Fibroblast of pulmonary artery (primary cell): ENCODE data around the gene OR52I2.

Source experiments
- DNase-seq: peaks from one replicate; pipeline ENCODE4 v3.0.0-alpha.2; 2010; ENCODE audit warnings: low read depth
- H3K4me3 ChIP-seq: replicated peaks from 2 replicates; pipeline ENCODE4 v1.5.1; 2011; ENCODE audit warnings: low read depth, mild to moderate bottlenecking, control low read depth, low read length, moderate library complexity
- CTCF ChIP-seq: IDR thresholded peaks from 2 replicates; pipeline ENCODE4 v1.5.1; 2011; ENCODE audit warnings: mild to moderate bottlenecking, control low read depth, low read length, inconsistent platforms; ENCODE audit errors: missing control alignments

The OR52I2 gene

GRCh38 chr11:4551346-4551979 lies 30.1 kb upstream of the OR52I2 start:
- peak; percentile 4 for DNase-seq
- no peak overlapping the region for H3K4me3 ChIP-seq
- peak; percentile 20 for TF ChIP-seq CTCF

GRCh38 chr11:4559527-4560440 lies 21.8 kb upstream of the OR52I2 start:
- no peak for DNase-seq
- H3K4me3 ChIP-seq = no peak overlapping the region
- TF ChIP-seq CTCF = no peak

- TF ChIP-seq CTCF = no peak
- H3K4me3 ChIP-seq = no peak overlapping the region
- no peak for DNase-seq
These were observed 21.1 kb upstream of the OR52I2 start for GRCh38 chr11:4560467-4560866.

- DNase-seq = no peak
- no peak overlapping the region for H3K4me3 ChIP-seq
- TF ChIP-seq CTCF = no peak
These were observed 16.2 kb upstream of the OR52I2 start for GRCh38 chr11:4565371-4565770.

GRCh38 chr11:4569075-4569474 lies 12.5 kb upstream of the OR52I2 start:
- no peak for DNase-seq
- no peak for TF ChIP-seq CTCF

GRCh38 chr11:4576880-4577279 lies 4.7 kb upstream of the OR52I2 start:
- TF ChIP-seq CTCF = no peak
- no peak overlapping the region for H3K4me3 ChIP-seq
- no peak for DNase-seq

More at GRCh38 chr11:4569075-4569474, 12.5 kb upstream of the OR52I2 start:
- H3K4me3 ChIP-seq = no peak overlapping the region
